Measurements from ENCODE around the gene SH2D1B. TPM values are rescaled to one million over a fixed set of nuclear protein-coding genes. Genes with fewer than 3 reads are reported as not detected.
"Not testable (repeated sequence)": the region's sequence is repeated elsewhere in the genome, so short reads cannot be mapped to it uniquely, and the experiment has no call there.

The SH2D1B gene
- total RNA-seq, 4 donors from 2014 or later = not detected

DNA sequence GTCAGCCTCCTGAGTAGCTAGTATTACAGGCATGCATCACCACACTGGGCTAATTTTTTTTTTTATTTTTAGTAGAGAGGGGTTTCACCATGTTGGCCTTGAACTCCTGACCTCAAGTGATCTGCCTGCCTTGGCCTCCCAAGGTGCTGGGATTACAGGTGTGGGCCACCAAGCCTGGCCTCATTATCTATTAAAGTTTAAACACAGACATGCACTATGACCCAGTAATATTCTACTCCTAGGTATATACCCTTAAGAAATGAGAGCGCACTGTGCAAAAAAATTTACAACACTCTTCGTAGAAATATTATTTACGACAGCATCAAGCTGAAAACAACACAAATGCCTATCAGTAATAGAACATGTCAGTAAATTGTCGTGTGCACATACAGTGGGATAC lies 18.6 kb upstream of the SH2D1B start:
- no peak for DNase-seq (ENCODE audit: low spot score in 2 of 2)
- intact Hi-C loops (cut with DNase I; ENCODE audit: low total_unique reads) = no loop called here
- TF ChIP-seq, protein P1, sequence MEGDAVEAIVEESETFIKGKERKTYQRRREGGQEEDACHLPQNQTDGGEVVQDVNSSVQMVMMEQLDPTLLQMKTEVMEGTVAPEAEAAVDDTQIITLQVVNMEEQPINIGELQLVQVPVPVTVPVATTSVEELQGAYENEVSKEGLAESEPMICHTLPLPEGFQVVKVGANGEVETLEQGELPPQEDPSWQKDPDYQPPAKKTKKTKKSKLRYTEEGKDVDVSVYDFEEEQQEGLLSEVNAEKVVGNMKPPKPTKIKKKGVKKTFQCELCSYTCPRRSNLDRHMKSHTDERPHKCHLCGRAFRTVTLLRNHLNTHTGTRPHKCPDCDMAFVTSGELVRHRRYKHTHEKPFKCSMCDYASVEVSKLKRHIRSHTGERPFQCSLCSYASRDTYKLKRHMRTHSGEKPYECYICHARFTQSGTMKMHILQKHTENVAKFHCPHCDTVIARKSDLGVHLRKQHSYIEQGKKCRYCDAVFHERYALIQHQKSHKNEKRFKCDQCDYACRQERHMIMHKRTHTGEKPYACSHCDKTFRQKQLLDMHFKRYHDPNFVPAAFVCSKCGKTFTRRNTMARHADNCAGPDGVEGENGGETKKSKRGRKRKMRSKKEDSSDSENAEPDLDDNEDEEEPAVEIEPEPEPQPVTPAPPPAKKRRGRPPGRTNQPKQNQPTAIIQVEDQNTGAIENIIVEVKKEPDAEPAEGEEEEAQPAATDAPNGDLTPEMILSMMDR (IDR thresholded peaks at IDR 0.05) = no peak
- no peak for TF ChIP-seq POLR2A (IDR thresholded peaks at IDR 0.05)
- H3K4me3 ChIP-seq (ENCODE audit: low read depth, poor library complexity, severe bottlenecking) = no peak overlapping the region
- WGBS, 2 donors = 86 to 89% methylated on average over 4 of the region's 4 CpGs

- DNase-seq (ENCODE audit: low spot score in 2 of 2) = no peak
- WGBS, 2 donors = 79 to 81% methylated on average over 10 of the region's 10 CpGs
- H3K4me3 ChIP-seq (ENCODE audit: low read depth, poor library complexity, severe bottlenecking) = no peak overlapping the region
- TF ChIP-seq, protein P1 (IDR thresholded peaks at IDR 0.05) = no peak
- TF ChIP-seq POLR2A (IDR thresholded peaks at IDR 0.05) = no peak
- intact Hi-C loops (cut with DNase I; ENCODE audit: low total_unique reads) = no loop called here
Measured at GRCh38 chr1:162422662-162423375, 10.9 kb upstream of the SH2D1B start.

DNA sequence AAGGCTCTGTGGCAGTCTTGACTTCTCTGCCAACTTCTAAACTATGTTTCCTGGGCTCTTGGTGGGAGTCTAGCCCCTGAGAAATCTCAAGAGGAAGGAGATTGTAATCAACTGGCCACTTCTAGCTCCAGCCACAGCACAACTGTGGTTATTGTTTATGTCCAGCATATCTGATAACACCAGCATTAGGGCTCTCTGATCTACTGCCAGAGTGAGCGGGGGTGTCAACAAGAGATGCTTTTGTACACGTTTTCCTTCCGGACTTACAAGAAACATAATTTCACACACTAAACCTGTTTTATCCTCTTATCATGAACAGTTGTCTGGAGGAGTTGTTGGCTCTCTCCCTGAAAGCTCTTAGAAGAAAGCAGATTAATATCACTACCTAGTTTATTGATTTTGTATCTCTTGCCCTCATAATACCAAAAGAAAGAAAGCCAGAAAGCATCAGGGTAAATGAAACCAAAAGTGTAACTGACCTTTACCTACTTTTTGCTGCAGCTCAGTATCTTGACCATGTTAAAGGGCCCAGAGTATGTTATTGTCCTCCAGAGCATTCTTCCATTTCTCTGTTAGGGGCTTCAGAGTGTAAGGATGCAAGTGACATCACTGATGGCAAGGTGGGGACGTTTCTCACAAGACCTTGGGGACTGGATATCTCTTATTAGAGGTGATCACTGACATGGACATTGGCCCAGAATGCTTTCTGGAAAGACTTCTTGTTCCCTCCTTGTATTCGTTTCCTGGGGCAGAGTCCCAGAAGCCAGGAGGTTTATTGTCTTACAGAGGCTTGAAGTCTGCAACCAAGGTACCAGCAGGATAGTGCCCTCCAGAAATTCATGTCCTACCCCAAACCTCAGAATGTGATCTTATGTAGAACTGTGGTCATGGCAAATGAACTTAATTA lies 9.6 kb upstream of the SH2D1B start:
- TF ChIP-seq POLR2A (IDR thresholded peaks at IDR 0.05) = no peak
- TF ChIP-seq, protein P1 (IDR thresholded peaks at IDR 0.05) = no peak
- WGBS, 2 donors = 47 to 48% methylated on average over 5 of the region's 5 CpGs
- no peak for DNase-seq (ENCODE audit: low spot score in 2 of 2)
- no peak overlapping the region for H3K4me3 ChIP-seq (ENCODE audit: low read depth, poor library complexity, severe bottlenecking)
- intact Hi-C loops (cut with DNase I; ENCODE audit: low total_unique reads) = no loop called here

DNA sequence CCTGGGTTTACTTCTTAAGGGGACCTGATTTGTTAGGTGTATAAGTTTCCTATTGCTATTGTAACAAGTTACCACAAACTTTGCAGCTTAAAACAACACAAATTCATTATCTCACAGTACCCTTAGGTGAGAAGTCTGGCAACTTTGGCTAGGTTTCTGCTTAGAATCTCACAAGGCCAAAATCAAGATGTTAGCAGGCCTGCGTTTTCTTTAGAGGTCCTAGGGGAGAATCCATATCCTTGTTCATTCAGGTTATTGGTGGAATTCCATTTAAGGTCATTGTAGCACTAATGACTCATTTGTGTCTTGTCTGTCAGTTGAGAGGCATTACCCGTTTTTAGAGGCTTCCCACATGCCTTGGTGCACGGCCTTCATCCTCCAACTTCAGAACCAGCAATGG lies 8.2 kb upstream of the SH2D1B start:
- DNase-seq (ENCODE audit: low spot score in 2 of 2) = no peak
- TF ChIP-seq POLR2A (IDR thresholded peaks at IDR 0.05) = no peak
- TF ChIP-seq, protein P1 (IDR thresholded peaks at IDR 0.05) = no peak
- no peak overlapping the region for H3K4me3 ChIP-seq (ENCODE audit: low read depth, poor library complexity, severe bottlenecking)
- intact Hi-C loops (cut with DNase I; ENCODE audit: low total_unique reads) = no loop called here
- WGBS, 2 donors = 91 to 92% methylated on average over 3 of the region's 3 CpGs

- intact Hi-C loops (cut with DNase I; ENCODE audit: low total_unique reads); H3K4me3 ChIP-seq (ENCODE audit: low read depth, poor library complexity, severe bottlenecking); DNase-seq (ENCODE audit: low spot score in 2 of 2): not testable (repeated sequence)
- WGBS, 2 donors = 50 to 55% methylated on average over 9 of the region's 9 CpGs
Measured at GRCh38 chr1:162419450-162419931, 7.6 kb upstream of the SH2D1B start.

GRCh38 chr1:162418584-162418983 lies 6.6 kb upstream of the SH2D1B start:
- 76 to 78% methylated on average over 7 of the region's 7 CpGs for WGBS, 2 donors
- H3K4me3 ChIP-seq (ENCODE audit: low read depth, poor library complexity, severe bottlenecking); intact Hi-C loops (cut with DNase I; ENCODE audit: low total_unique reads); DNase-seq (ENCODE audit: low spot score in 2 of 2): not testable (repeated sequence)
